Smooth muscle cell (in vitro differentiated cells): Measurements from ENCODE around the gene SURF1. TPM values are rescaled to one million over a fixed set of nuclear protein-coding genes. Genes with fewer than 3 reads are reported as not detected.
"Not testable (repeated sequence)": the region's sequence is repeated elsewhere in the genome, so short reads cannot be mapped to it uniquely, and the experiment has no call there.

Experiments
- DNase-seq: peaks from one replicate; lab custom pipeline; 2025; ENCODE audit not compliant: unreplicated experiment; lab: John Stamatoyannopoulos, UW
- H2AFZ ChIP-seq: fragments of 200-600 bp; sonication (generic); 2 replicates; pipeline ENCODE4 v1.6.0; 2016; ENCODE audit warnings: antibody characterized with exemption, low read depth, mild to moderate bottlenecking
- H3F3A ChIP-seq: fragments of 200-600 bp; sonication (generic); 2 replicates; pipeline ENCODE4 v1.6.0; 2017; ENCODE audit warnings: antibody characterized with exemption, low read depth
- H3K27ac ChIP-seq: fragments of 200-600 bp; sonication (generic); 2 replicates; pipeline ENCODE4 v1.5.1; 2016; ENCODE audit warnings: low read depth, mild to moderate bottlenecking
- H3K27me3 ChIP-seq: fragments of 200-600 bp; sonication (generic); 2 replicates; pipeline ENCODE4 v1.6.1; 2016; ENCODE audit warnings: low read depth, mild to moderate bottlenecking
- H3K36me3 ChIP-seq: fragments of 200-600 bp; sonication (generic); 2 replicates; pipeline ENCODE4 v1.5.1; 2016; ENCODE audit warnings: low read depth
- H3K4me1 ChIP-seq: fragments of 200-600 bp; sonication (generic); 2 replicates; pipeline ENCODE4 v1.5.1; 2016; ENCODE audit warnings: low read depth
- H3K4me2 ChIP-seq: fragments of 200-600 bp; sonication (generic); 2 replicates; pipeline ENCODE4 v1.6.0; 2016; ENCODE audit warnings: mild to moderate bottlenecking
- H3K4me3 ChIP-seq: fragments of 200-600 bp; sonication (generic); 2 replicates; pipeline ENCODE4 v1.5.1; 2016; ENCODE audit warnings: mild to moderate bottlenecking
- H3K79me2 ChIP-seq: fragments of 200-600 bp; sonication (generic); 2 replicates; pipeline ENCODE4 v1.6.0; 2016; ENCODE audit warnings: low read depth, mild to moderate bottlenecking
- H3K9ac ChIP-seq: fragments of 200-600 bp; sonication (generic); 2 replicates; pipeline ENCODE4 v1.6.0; 2016; ENCODE audit warnings: low read depth
- H3K9me3 ChIP-seq: fragments of 200-600 bp; sonication (generic); replicated peaks from 2 replicates; pipeline ENCODE4 v1.5.1; 2016; ENCODE audit warnings: low read depth
- H4K20me1 ChIP-seq: fragments of 200-600 bp; sonication (generic); 2 replicates; pipeline ENCODE4 v1.6.0; 2016; ENCODE audit warnings: low read depth
- WGBS: methylation state at CpG from one replicate; pipeline ENCODE4 v1.1.7; 2016; ENCODE audit warnings: low lambda C conversion rate; 5-methylcytosine and 5-hydroxymethylcytosine counted together
- polyA plus RNA-seq: library from polyadenylated mRNA; unstranded; fragments of >200 nt; fragmentation: Nextera tagmentation; extraction: Ambion mirVana; gene quantifications from 2 replicates; pipeline ENCODE4 v1.2.1, GENCODE V29; 2016
- total RNA-seq: library from RNA; depleted of rRNA; stranded (reverse); fragments of >200 nt; gene quantifications from 2 replicates; pipeline ENCODE4 v1.2.3, GENCODE V29; 2014
- TF ChIP-seq, protein P1 (sequence below): fragments of 200-600 bp; sonication (generic); IDR thresholded peaks from 2 replicates; pipeline ENCODE4 v1.5.1; 2017; ENCODE audit warnings: borderline replicate concordance, mild to moderate bottlenecking, antibody characterized with exemption; ENCODE audit not compliant: insufficient read depth, poor library complexity, severe bottlenecking

SURF1 gene
- total and polyA plus RNA-seq, 2 experiments from 2014 or later: 33.5 to 60.7 TPM

DNA sequence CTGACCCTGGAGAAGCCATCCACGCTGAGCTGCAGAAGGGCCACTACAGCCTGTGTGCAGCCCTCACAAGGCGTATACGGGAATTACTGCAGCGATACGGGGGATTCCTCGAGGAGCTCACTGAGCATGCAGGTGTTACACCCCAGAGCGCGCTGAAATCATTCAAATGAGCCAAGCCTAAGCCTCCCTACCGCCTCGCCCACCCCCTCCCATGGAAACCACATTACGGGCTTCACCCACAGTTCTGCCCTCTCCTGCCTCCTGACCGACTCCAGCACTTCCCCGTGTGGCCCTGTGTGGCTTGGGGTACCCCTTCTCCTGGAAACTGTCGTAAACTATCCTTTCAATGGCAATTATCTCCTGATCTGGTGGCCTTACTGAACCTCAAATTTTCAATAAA, 33.6 kb downstream of the SURF1 start:
- WGBS: 93% methylated on average over 14 of the region's 14 CpGs
- TF ChIP-seq, protein P1, sequence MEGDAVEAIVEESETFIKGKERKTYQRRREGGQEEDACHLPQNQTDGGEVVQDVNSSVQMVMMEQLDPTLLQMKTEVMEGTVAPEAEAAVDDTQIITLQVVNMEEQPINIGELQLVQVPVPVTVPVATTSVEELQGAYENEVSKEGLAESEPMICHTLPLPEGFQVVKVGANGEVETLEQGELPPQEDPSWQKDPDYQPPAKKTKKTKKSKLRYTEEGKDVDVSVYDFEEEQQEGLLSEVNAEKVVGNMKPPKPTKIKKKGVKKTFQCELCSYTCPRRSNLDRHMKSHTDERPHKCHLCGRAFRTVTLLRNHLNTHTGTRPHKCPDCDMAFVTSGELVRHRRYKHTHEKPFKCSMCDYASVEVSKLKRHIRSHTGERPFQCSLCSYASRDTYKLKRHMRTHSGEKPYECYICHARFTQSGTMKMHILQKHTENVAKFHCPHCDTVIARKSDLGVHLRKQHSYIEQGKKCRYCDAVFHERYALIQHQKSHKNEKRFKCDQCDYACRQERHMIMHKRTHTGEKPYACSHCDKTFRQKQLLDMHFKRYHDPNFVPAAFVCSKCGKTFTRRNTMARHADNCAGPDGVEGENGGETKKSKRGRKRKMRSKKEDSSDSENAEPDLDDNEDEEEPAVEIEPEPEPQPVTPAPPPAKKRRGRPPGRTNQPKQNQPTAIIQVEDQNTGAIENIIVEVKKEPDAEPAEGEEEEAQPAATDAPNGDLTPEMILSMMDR: no peak
- H3F3A ChIP-seq: no peaks in the 10 kb centered on the region
- no peaks in the 10 kb centered on the region for H3K4me1 ChIP-seq
- H4K20me1 ChIP-seq: no peaks in the 10 kb centered on the region
- DNase-seq: no peak
- no peaks in the 10 kb centered on the region for H3K9me3 ChIP-seq
- no peak overlapping the region for H3K27ac ChIP-seq
- H3K4me3 ChIP-seq: no peak overlapping the region
- H3K27me3 ChIP-seq: no peaks in the 10 kb centered on the region
- no peak overlapping the region for H3K4me2 ChIP-seq
- no peaks in the 10 kb centered on the region for H3K79me2 ChIP-seq
- H3K9ac ChIP-seq: no peak overlapping the region
- H2AFZ ChIP-seq: no peak overlapping the region
- no peaks in the 10 kb centered on the region for H3K36me3 ChIP-seq

DNA sequence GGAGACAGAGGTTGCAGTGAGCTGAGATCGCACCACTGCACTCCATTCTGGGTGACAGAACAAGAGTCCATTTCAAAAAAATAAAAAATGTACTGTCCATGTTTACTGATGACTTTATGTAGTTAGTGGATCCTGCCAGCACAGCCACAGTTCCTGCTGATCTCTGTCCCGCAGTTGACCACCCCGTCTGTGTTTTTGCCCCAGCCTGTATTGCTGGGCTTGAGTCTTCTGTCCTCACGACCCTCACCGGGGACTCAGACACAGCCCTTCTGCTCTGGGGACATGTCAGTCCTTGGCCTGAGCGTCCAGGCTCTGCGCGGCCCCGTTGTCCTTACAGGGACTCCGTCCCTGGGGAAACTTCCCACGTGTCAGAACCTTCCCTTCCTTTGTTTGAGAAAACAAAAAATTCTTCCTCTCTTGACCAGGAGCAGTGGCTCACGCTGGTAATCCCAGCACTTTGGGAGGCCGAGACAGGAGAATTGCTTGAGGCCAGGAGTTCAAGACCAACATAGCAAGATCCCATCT, 34.8 kb downstream of the SURF1 start:
- Histone ChIP-seq H3K4me2 (no peak overlapping the region), H3K27me3 (no peaks in the 10 kb centered on the region), H3K79me2 (no peaks in the 10 kb centered on the region), H3K36me3 (no peaks in the 10 kb centered on the region), H3K9me3 (no peaks in the 10 kb centered on the region), H2AFZ (no peak overlapping the region), H3K27ac (no peak overlapping the region), H3K9ac (no peak overlapping the region), H3K4me3 (no peak overlapping the region), H3F3A (no peaks in the 10 kb centered on the region), H3K4me1 (no peaks in the 10 kb centered on the region), H4K20me1 (no peaks in the 10 kb centered on the region)
- WGBS: 91% methylated on average over 13 of the region's 13 CpGs
- DNase-seq: no peak
- TF ChIP-seq, protein P1: no peak

DNA sequence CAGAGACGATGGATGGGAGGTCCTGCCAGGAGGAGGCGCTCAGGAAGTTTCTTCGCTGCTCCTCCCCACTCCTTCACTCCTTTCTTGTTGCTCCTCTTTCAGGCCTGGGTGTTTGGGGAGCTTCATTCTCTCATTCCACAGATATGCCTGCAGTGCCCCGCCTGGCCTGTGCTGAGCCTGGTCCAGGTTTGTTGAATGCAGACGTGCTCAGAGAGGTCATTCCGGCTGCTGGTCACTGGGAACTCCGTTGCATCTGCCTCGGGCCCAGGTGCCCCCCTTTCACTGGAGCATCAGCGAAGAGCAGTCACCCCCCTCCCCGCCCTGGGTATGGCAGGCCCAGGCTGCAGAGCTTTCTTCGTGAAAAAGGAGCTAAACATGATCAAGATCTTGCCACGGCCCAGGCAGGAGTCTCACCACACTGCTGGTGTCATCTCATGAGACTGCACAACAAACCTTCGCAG, 35.8 kb downstream of the SURF1 start:
- no peak for DNase-seq
- Histone ChIP-seq H3K27ac (no peak overlapping the region), H3K36me3 (no peaks in the 10 kb centered on the region), H3K79me2 (no peaks in the 10 kb centered on the region), H3F3A (no peaks in the 10 kb centered on the region), H3K4me3 (no peak overlapping the region), H3K4me1 (no peaks in the 10 kb centered on the region), H4K20me1 (no peaks in the 10 kb centered on the region), H2AFZ (no peak overlapping the region), H3K9me3 (no peaks in the 10 kb centered on the region), H3K9ac (no peak overlapping the region), H3K4me2 (no peak overlapping the region), H3K27me3 (no peaks in the 10 kb centered on the region)
- 86% methylated on average over 13 of the region's 13 CpGs for WGBS
- TF ChIP-seq, protein P1: no peak

DNA sequence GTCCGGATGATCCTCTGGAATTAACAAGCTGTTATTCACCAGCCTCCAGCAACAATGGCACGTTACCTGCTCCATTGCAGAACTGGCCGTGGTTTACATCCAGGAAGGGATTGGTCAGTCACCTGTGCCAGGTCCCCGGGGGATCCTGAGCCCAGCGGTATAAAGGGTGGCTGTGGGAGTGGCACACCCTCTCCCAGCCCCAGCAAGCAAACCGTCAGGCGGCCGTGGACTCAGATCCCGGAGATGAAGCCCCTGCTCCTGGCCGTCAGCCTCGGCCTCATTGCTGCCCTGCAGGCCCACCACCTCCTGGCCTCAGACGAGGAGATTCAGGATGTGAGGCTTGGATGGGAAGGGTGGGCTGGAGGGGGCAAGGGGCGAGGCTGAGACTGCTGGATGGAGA, 38.7 kb downstream of the SURF1 start:
- H3K79me2 ChIP-seq, H3K9ac ChIP-seq, H3K9me3 ChIP-seq, H3K27ac ChIP-seq, H3F3A ChIP-seq, H3K27me3 ChIP-seq, H3K4me2 ChIP-seq, H3K36me3 ChIP-seq, DNase-seq, H3K4me3 ChIP-seq, H2AFZ ChIP-seq, H3K4me1 ChIP-seq, H4K20me1 ChIP-seq: not testable (repeated sequence)
- WGBS: 85% methylated on average over 13 of the region's 13 CpGs
